GM19035 (cell line): Measurements from ENCODE around the gene AKR1B15.
A peak's percentile ranks its signal among the peaks of the same experiment; 100 is the strongest.
"Not testable (repeated sequence)": the region's sequence is repeated elsewhere in the genome, so short reads cannot be mapped to it uniquely, and the experiment has no call there.

ENCODE experiments used
- ATAC-seq: cut with Tn5 transposase; IDR thresholded peaks from one replicate; pipeline ENCODE4 v1.9.1; 2021; ENCODE audit not compliant: unreplicated experiment

Gene AKR1B15

DNA sequence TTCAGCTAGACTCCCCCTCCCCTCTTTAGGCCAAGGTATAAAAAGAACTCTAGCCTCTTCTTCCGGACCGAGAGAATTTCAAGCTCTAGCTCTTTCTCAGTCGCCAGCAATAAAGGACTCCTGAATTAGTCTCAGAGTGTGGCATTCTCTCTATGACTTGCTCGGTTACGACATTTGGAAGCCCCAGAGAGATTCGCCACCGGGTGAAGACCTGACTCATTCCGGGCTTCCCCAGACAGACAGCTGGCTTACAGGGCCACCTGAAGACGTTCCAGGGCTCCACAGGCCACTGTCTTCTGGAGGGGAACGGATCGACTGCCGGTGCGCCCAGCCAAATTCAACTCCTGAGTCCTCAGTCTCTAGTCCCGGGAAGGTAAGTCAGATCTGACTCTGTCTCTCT, at the start of gene AKR1B15:
Gene AKR1B15 (plus strand): TSS at position 234 of the 400 bp plus-strand sequence. CDS start 15,510 bp downstream, outside the sequence.
- ATAC-seq: peak; percentile 92

DNA sequence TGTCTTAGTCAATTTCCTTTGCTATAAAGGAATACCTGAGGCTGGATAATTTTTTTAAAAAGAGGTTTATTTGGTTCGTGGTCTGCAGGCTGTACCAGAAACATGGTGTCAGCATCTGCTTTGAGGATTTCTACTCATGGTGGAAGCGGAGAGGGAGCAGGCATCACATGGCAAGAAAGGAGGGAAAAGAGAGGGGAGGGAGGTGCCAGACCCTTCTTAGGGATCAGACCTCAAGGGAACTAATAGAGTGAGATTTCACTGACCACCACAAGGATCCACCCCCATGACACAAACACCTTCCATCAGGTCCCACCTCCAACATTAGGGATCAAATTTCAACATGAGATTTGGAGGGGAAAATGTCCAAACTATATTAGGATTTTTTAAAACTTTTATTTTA, 48.5 kb upstream of the AKR1B15 start:
- no peak for ATAC-seq

DNA sequence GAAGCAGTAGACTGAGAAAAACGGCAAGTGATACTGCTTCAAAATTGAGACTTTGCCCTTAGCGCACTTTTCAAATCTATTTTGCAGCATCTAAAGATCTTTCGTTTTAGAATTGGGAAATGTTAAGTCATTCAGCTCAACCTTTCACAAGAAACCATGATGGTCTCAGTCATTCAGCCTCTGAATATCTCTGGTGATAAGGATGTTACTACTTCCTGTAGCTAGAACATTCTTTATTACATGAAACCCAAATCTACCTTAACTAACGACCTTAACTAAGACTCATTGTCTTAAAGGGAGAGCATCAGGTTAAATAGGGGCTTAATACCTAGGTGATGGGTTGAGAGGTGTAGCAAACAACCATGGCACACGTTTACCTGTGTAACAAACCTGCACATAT, 47.9 kb upstream of the AKR1B15 start:
- ATAC-seq: no peak

DNA sequence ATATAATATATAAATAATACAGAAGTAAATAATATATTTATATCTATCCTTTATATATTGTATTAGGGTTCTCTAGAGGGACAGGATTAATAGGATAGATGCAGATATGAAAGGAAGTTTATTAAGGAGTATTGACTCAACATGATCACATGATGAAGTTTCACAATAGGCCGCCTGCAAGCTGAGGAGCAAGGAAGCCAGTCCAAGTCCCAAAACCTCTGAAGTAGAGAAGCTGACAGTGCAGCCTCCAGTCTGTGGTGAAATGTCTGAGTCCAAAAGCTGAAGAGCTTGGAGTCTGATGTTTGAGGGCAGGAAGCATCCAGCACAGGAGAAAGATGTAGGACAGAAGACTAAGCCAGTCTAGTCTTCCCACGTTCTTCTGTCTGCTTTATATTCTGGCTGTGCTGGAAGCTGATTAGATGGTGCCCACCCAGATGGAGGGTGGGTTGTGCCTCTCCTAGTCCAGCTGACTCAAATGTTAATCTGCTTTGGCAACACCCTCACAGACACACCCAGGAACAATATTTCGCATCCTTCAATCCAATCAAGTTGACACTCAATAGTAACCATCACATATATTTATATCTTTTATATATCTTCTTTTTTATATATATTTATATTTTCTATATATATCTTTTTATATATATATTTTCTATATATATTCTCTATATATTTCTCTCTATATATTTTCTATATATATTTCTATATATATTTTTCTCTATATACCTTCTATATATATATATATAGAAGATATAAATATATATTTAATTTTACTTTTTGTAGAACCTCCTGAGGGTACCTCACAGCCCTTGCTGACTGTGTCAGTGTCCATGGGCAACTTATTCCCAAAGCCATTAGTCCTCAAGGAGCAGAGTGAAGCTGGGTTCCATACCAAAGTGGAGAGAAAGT, 46.2 kb upstream of the AKR1B15 start:
- ATAC-seq: no peak

DNA sequence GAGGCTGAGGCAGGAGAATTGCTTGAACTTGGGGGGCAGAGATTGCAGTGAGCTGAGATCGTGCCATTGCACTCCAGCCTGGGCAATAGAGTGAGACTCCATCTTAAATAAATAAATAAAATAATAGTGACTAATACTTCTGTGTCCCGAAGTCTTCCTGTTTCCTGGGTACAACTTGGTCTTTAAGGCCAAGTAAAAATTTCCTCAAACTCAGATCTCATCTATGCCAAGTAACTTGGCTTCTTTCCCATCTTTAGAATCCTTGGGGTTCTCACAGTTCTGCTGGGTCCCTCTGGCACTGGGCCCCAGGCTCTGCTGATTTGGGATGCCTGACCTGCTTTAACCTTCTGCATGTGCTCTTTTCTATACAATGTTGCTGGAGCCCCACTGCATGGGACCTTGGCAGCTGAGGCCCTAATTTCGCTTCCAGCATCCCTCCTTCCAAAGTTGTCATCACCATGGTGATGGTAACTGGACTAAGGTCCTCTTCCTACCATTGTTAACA, 44.2 kb upstream of the AKR1B15 start:
- ATAC-seq: no peak

DNA sequence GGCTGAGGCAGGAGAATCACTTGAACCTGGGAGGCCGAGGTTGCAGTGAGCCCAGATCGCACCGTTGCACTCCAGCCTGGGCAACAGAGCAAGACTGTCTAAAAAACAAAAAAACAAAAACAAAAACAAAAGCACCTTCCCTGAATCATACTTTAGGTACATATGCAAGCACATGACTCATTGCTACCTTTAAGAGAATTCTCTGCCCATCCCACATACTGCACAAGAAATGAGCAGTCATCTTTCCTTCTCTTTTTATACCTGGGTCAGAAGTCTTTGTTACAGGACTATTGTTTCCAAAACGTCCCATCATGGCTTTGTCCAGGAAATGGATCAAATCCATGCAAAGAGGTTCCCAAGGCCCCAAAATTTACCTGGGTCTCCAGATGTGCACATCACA, 43.1 kb upstream of the AKR1B15 start:
- no peak for ATAC-seq

DNA sequence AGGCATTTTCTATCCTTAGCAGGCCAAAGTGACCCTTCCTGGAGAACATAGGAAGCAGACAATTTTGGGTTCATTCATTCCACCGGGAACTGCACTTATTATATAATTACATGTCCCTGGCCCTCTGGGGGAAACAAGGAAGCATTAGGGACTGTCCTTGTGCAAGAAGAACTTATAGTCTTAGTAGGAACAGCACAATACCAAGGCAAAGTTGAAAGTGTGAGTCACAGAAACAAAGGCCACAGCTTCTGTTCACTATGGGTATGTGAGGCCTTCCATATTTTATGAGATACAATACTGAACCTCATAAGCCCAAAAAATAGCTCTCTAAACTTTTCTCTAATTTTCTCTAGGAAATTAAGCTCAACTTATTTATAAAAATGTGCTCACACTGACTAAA, 39.9 kb upstream of the AKR1B15 start:
- ATAC-seq: no peak

DNA sequence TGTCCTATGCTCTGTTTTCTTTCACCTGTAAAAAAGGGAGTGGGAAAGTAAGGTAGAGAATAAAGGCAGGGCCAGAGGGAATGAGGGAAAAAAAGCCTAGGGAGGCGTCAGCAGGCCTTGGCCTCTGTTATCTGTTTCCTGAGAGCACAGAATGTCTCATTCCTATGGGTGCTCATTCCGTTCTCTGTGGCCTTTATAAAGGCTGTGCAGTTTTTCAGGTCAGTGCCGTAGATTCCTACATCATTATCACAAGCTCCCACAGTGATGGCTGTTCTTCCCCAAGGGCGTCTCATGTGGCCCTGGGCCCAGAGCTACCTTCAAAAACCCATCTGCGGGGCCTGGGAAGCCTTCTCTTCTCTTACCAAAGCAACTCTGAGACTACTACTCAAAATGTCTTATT, 38.3 kb upstream of the AKR1B15 start:
- ATAC-seq: no peak

DNA sequence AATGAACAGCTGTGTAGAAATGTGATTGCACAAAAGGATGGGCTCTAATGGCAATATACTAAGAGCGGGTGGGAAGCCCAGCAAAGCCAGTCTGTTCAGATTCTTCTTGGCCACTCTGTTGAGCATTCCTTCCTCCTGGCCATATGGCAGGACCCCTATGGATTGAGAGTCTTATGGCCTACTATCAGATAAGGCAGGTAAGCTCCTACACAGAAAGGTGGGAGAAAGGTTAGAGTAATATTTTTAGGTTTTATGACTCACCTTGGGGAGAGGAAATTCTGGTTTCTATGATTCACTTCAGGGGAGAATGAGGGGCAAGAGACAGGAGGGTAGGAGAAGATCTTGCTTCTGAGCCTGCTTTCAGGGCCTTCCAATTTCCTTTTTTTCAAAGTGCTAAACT, 36.6 kb upstream of the AKR1B15 start:
- ATAC-seq: no peak

DNA sequence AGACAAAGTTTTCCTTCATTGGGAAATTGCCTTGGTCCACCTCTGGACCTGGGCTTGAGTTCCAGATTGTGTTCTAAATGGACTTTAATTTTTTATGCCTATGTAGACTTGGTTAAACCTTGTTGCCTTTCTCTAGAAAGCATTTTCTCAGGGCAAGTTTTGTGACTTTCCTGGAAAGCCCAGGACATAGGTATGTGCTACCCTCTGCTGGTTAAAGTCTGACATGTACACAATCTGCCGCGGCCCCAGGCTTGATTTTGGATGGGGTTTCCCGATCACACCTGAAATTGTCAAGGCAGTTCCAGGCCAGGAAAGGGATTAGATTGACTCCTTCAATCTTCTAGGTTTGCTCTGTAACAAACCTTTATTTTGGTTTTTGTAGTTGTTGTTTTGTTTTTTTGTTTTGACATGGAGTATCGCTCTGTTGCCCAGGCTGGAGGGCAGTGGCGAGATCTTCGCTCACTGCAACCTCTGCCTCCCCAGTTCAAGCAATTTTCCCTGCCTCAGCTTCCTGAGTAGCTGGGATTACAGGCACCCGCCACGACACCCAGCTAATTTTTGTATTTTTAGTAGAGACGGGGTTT, 35.6 kb upstream of the AKR1B15 start:
- peak; percentile 53 for ATAC-seq

DNA sequence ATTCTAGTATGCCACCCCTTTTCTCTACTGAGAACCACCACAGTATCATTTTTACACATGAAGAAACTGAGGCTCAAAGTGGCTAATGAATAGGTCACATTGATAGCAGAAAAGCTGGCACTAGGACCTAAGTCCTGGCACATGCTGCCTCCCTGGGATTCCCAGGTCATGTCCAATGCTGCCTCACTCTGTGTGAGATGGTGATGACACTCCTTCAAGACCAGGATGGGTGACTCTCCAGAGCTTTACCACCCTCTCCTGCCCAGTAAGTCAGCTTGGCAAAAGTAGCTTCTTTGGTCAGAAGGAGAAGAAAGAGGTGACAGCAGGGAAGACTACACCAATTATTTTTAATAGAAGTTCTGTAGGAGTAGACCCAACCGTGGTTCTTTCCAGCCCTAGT, 34.8 kb upstream of the AKR1B15 start:
- ATAC-seq: no peak

DNA sequence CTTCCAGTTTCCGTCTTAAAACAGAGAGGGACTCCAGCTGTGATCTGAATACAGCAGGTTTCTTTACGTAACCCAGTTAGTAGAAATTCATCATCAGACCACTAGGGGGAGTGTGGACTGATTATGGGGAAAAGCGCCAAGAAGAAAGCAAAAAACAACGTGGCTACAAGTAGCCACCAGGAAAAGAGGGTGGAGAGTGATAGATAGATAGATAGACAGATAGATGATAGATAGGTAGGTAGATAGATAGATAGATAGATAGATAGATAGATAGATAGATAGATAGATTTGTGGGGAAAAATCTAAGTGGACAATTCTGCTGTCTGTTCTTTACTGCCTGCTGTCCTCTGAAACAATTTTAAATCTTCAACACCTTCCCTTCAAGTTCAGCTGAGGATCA, 34.2 kb upstream of the AKR1B15 start:
- ATAC-seq: peak; percentile 72

DNA sequence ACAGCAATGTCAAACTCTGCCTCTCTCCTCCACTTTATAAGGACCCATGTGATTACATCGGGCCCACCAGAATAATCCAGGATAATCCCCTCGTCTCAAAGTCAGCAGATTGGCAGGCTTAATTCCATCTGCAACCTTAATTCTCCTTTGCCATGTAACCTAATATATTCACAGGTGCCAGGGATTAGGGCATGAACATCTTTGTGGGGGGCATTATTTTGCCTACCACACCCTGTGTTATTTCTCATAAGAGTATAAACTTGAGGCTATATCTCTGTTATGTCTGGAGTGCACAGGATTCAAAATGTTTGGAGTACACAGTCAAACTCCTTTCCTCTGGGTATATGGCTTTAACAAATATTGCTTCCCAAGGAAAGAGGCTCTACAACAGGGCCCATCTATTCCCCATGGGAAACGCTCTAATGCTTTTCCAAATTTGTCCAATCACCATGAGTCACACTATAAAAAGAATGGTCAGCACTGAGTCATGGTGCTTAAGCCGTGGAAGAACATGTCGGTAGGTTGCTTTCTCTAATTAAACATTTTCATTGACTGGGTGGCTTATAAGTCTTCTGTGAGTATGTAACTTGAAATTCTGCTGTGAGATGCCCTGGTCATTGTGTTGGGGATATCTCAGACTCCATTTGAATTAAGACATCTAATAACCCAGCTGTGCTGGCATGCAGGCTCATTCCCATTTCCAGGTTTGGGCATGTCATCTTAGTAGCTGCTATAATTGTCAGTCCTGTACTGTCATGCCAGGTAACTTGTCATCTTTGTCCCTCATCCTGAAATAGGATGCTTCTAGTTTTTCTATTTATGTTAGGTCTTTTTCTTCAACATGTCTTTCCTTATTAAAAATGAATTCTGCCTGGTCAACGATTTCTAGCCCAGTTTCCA, 33.1 kb upstream of the AKR1B15 start:
- no peak for ATAC-seq

DNA sequence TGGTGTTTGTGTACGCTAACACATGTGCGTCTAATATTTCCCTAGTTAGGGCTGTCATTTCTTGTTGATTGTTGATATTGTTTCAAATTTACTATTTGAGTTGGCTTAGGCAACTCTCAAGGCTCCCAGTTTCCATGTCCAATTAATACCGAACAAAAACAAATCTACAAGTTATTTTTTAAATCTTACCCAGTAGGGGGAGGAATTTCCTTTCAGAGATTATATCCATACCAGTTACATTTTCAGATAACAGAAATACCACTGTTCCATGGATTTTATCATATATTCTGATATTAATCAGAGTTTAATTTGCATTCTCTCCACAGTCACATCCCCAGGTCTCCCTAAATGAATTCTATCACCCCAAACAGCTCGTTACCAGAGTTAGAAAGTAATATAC, 28.8 kb upstream of the AKR1B15 start:
- ATAC-seq: no peak

DNA sequence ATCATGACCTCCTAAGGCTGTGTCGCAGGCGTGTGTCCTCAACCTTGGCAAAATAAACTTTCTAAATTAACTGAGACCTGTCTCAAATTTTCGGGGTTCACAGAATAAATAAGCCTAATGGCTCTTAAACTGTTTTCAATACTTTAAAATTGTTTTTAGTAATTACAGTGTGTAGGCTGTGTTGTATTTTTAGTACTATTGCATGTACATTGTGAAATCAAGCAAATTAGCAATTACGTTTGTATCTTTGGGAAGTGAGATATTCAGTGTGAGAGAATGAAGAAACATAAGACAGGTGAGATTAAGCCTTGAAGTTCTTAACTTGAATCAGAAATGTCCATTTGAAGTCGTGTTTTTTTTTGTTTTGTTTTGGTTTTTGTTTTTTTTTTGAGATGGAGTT, 26.3 kb upstream of the AKR1B15 start:
- ATAC-seq: no peak

DNA sequence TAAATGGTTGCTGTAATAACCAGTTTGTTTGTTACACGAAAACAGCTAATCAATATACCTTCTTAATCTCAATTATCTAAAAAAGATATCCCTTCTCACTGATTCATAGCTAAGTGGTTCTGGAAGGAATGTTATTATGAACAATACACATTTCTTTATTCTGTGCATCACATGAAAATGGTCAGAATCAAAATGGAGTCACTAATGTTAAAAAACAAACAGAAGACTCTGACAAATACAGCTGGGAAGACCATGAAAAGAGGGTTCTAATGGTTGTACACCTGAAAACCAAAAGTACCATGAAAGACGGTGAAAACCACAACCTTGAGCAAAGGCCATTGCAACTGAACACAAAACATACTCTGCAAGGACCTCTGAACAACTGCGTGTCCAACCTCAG, 23.5 kb upstream of the AKR1B15 start:
- ATAC-seq: not testable (repeated sequence)

DNA sequence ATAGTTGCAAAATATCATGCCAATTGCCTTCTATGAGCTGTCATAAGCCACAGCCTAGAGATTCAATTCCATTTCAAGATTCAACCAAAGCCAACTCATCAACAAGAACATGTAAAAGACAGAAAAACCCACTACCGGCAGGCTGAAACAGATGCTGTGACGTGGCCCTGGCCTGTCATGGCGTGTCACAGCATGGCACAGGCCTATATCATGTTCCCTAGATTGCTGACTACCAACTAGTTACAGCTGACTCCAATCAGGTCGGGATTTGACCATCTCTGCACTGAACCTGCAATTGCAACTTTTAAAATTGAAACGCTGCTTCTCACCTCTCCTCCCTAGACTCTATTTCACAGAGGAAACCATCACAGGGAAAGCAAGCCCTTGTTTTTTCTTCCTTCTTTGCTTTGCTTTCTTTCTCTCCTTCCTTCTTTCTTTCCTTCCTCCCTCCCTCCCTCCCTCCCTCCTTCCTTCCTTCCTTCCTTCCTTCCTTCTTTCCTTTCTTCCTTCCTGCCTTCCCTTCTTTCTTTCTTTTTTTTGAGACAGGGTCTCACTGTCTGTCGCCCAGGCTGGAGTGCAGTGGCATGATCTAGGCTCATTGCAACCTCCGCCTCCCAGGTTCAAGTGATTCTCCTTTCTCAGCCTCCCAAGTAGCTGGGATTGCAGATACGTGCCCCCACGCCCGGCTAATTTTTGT, 22.2 kb upstream of the AKR1B15 start:
- ATAC-seq: not testable (repeated sequence)

DNA sequence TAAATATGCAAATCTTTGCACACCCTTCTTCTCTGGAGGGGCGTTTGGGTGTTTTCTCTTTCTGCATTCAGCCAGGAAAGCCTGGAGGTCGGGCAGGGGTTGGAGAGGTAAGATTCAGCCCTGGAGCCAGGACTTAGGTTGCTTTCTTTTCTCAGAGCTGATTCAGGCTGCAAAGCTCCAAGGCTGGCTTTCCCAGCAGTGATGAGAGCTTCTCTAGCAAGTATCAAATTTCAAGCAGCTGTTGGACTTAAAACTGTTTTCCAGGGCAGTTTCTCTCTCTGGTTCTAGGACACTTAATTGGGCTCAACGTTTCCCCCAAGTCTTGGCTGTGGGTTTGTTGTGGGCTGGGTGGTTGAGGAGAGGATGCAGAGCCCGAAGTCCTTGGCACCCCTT, 20.9 kb upstream of the AKR1B15 start:
- no peak for ATAC-seq

DNA sequence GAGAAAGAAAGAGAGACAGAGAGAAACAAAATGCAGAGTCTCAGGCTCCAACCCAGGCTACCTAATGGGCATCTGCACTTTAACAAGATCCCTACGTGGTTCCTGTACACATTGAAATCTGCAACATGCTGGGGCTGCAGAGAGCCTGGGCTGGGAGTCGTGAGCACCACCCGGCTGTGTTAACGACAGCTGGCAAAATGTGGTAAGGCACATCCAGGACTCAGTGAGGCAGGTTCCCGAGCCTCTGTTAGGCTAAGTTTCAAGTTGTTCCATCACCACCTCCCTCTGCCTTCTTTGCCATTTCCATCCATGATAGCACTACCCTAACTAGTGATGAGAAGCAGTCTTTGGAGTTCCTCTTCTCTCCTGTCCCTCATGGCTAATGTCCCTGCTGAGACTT, 20.2 kb upstream of the AKR1B15 start:
- ATAC-seq: no peak

DNA sequence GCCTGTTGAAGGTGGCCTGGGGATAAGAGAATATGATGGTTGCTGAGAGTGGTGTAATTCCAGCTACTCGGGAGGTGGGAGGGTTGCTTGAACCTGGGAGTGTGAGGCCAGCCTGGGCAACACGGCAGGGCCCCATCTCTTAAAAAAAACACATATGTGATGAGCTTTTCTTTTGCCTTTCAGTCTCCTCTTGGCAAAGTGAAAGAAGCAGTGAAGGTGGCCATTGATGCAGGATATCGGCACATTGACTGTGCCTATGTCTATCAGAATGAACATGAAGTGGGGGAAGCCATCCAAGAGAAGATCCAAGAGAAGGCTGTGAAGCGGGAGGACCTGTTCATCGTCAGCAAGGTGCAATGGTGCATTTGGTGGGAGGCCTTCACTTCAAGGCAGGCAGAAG, 18.4 kb upstream of the AKR1B15 start:
- no peak for ATAC-seq
